Measurements from ENCODE around the gene PSMB5. TPM values are rescaled to one million over a fixed set of nuclear protein-coding genes. Genes with fewer than 3 reads are reported as not detected.

Gene PSMB5
- total RNA-seq, 1 experiment from 2014 or later = 162 TPM

GRCh38 chr14:23053426-23053825 is 18.7 kb upstream of the PSMB5 start:
- POLR2A ChIA-PET = no interaction called here

GRCh38 chr14:23052671-23053070 is 18.0 kb upstream of the PSMB5 start:
- H3K4me1 Mint-ChIP-seq (ENCODE audit: insufficient read depth, unreplicated experiment) = peaks cover 17% of the 10 kb centered on the region
- H3K9me3 Mint-ChIP-seq (ENCODE audit: unreplicated experiment) = no peaks in the 10 kb centered on the region
- DNase-seq (ENCODE audit: unreplicated experiment) = no peak
- H3K4me3 Mint-ChIP-seq (ENCODE audit: unreplicated experiment) = no peak overlapping the region
- BruUV-seq (replicated peaks) = no TSS peak
- ChIA-PET CTCF (interaction anchor here (1.4 to 4.3 kb wide), 3 partner anchors 16 to 79 kb away, joined by 5 to 17 read pairs (median 14); no protein-coding TSS in a partner anchor), POLR2A (no interaction called here)
- no peak overlapping the region for H3K27ac Mint-ChIP-seq (ENCODE audit: low read depth, unreplicated experiment)
- intact Hi-C loops (cut with micrococcal nuclease) = no loop called here
- TF ChIP-seq, protein P1, sequence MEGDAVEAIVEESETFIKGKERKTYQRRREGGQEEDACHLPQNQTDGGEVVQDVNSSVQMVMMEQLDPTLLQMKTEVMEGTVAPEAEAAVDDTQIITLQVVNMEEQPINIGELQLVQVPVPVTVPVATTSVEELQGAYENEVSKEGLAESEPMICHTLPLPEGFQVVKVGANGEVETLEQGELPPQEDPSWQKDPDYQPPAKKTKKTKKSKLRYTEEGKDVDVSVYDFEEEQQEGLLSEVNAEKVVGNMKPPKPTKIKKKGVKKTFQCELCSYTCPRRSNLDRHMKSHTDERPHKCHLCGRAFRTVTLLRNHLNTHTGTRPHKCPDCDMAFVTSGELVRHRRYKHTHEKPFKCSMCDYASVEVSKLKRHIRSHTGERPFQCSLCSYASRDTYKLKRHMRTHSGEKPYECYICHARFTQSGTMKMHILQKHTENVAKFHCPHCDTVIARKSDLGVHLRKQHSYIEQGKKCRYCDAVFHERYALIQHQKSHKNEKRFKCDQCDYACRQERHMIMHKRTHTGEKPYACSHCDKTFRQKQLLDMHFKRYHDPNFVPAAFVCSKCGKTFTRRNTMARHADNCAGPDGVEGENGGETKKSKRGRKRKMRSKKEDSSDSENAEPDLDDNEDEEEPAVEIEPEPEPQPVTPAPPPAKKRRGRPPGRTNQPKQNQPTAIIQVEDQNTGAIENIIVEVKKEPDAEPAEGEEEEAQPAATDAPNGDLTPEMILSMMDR (IDR thresholded peaks at IDR 0.05; ENCODE audit: unreplicated experiment) = no peak
- H3K36me3 Mint-ChIP-seq (ENCODE audit: insufficient read depth, unreplicated experiment) = peaks cover 7% of the 10 kb centered on the region
- H3K27me3 Mint-ChIP-seq (ENCODE audit: insufficient read depth, unreplicated experiment) = no peaks in the 10 kb centered on the region

More at GRCh38 chr14:23053426-23053825, 18.7 kb upstream of the PSMB5 start:
- peaks cover 15% of the 10 kb centered on the region for H3K36me3 Mint-ChIP-seq (ENCODE audit: insufficient read depth, unreplicated experiment)
- no peak overlapping the region for H3K4me3 Mint-ChIP-seq (ENCODE audit: unreplicated experiment)
- TF ChIP-seq, protein P1 (IDR thresholded peaks at IDR 0.05; ENCODE audit: unreplicated experiment) = no peak
- H3K4me1 Mint-ChIP-seq (ENCODE audit: insufficient read depth, unreplicated experiment) = peaks cover 23% of the 10 kb centered on the region
- no TSS peak for BruUV-seq (replicated peaks)
- CTCF ChIA-PET = interaction anchor here (1.0 to 16.3 kb wide), 4 partner anchors 15 to 80 kb away, joined by 3 to 620 read pairs (median 10); partner anchors contain the start of gene AJUBA
- H3K27me3 Mint-ChIP-seq (ENCODE audit: insufficient read depth, unreplicated experiment) = no peaks in the 10 kb centered on the region
- H3K27ac Mint-ChIP-seq (ENCODE audit: low read depth, unreplicated experiment) = no peak overlapping the region
- DNase-seq (ENCODE audit: unreplicated experiment) = no peak
- intact Hi-C loops (cut with micrococcal nuclease) = no loop called here
- no peaks in the 10 kb centered on the region for H3K9me3 Mint-ChIP-seq (ENCODE audit: unreplicated experiment)

- no peak overlapping the region for H3K4me3 Mint-ChIP-seq (ENCODE audit: unreplicated experiment)
Measured at GRCh38 chr14:23052182-23052623, 17.5 kb upstream of the PSMB5 start.

More at GRCh38 chr14:23052182-23052623, 17.5 kb upstream of the PSMB5 start:
- DNase-seq (ENCODE audit: unreplicated experiment) = no peak
- Mint-ChIP-seq H3K27me3 (ENCODE audit: insufficient read depth, unreplicated experiment) (no peaks in the 10 kb centered on the region), H3K36me3 (ENCODE audit: insufficient read depth, unreplicated experiment) (peaks cover 5% of the 10 kb centered on the region), H3K9me3 (ENCODE audit: unreplicated experiment) (no peaks in the 10 kb centered on the region), H3K27ac (ENCODE audit: low read depth, unreplicated experiment) (no peak overlapping the region), H3K4me1 (ENCODE audit: insufficient read depth, unreplicated experiment) (peaks cover 16% of the 10 kb centered on the region)
- CTCF ChIA-PET = interaction anchor here (2.3 kb wide), 1 partner anchor 66 kb away, joined by 17 read pairs; no protein-coding TSS in a partner anchor
- intact Hi-C loops (cut with micrococcal nuclease) = no loop called here
- POLR2A ChIA-PET = interaction anchor here (0.7 kb wide), 1 partner anchor 96 kb away, joined by 6 read pairs; the partner anchor contains the start of gene HAUS4
- TF ChIP-seq, protein P1 (IDR thresholded peaks at IDR 0.05; ENCODE audit: unreplicated experiment) = no peak
- no TSS peak for BruUV-seq (replicated peaks)

All from MCF 10A (cell line).